Fibroblast of skin of left biceps (primary cell): ENCODE measurements around the gene FUT8.

ENCODE experiments used
- DNase-seq, 2 experiments: peaks; one replicate each; pipeline ENCODE4 v3.0.0-alpha.2; 2013; ENCODE audit warnings: low read depth in 2 of 2

The FUT8 gene

GRCh38 chr14:65491274-65491673 lies 78.7 kb downstream of the FUT8 start:
- no peak for DNase-seq

DNA sequence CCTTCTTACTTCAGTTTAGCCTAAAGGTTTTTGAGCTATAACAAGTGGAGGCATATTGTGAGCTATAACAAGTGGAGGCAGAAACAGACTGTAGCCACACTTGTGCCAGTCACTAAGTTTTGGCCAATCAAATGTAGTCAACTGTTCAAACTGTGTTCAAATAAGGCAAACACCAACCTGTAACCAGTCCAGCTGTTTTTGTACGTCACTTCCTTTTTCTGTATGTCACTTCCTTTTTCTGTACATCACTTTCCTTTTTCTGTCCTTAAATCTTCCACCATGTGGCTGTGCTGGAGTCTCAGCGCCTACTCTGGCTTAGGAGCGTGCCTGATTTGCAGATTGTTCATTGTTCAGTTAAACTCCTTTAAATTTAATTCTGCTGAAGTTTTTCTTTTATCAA lies 79.7 kb downstream of the FUT8 start:
- no peak for DNase-seq

GRCh38 chr14:65495196-65495595 lies 82.7 kb downstream of the FUT8 start:
- no peak for DNase-seq

DNA sequence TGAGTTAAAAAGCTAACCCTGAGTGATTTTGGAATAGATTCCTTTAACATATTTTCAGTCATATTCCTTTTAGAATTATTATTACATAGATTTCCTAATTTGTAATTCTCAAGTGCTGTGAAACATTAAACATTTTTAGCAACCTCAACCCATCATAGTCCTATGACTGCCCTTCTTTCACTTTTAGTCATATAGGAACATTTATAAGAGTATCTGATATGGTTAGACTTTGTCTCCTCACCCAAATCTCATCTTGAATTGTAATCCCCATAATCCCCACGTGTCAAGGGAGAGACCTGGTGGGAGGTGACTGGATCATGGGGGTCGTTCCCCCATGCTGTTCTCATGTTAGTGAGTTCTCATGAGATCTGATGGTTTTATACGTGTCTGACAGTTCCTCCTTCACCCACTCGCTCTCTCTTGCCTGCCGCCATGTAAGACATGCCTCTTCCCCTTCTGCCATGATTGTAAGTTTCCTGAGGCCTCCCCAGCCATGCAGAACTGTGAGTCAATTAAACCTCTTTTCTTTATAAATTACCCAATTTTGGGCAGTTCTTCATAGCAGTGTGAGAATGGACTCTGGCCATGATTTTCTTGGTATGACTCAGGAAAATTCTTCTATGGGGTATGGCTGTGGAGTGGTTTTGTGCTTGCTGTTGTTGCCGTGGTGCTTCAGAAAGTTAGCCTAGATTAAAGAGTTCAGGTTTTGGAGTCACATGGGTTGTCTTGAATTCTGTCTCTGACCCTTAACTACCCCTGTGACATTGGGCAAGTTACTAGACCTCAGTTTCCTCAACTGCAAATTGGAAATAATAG lies 83.9 kb downstream of the FUT8 start:
- no peak for DNase-seq

DNA sequence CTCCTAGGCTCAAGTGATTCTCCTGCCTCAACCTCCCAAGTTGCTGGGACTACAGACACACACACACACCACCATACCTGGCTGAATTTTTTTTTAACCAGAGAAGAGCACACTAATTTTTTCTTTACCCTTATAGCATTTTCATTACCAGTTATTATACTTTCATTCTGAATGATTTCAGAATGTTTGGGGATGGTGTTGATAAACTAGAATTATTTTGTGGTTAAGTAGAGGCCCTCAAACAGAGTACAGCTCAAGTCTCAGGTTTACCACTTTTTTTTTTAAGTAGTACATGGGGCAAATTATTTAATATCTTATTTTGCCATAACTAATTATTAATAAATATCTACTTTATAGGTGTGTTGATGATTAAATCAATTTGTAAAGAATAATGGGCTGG lies 86.6 kb downstream of the FUT8 start:
- DNase-seq = no peak

DNA sequence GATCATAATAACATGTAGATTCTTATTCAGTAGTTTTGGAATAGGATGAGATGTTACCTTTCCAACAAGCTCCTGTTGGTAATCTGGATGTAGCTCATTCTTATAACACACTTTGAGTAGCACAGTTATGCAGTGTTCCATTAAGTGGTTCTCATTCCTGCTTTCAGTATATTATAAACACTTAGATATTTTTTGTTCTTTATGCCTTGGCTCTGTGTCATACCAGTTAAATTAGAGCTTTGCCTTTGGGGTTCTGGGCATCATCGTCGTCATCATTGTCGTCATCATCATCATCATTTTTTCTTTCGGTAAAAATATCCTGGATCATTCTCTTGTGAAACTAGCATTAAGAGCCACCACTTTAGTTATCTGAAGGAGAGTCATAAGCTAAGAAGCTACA lies 87.5 kb downstream of the FUT8 start:
- DNase-seq = no peak

DNA sequence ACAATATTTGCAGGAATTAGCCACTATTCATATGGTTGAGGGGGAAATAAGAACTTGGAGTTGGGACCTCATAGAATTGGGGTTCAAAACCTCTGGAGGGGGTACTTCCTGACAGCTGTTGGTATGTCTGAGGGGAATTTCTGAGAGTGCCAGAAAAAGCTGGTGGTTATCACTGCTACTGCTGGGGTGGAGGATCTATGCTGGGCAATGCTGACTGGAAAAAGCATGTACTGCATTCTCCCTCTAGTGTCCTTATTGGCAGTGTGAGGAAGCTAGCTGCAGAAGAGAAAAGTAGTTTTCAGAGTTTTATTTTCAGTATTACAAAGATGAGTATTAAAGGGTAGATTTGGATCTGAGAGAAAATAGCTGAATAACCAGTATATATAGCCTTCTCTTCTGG lies 88.8 kb downstream of the FUT8 start:
- DNase-seq = no peak

DNA sequence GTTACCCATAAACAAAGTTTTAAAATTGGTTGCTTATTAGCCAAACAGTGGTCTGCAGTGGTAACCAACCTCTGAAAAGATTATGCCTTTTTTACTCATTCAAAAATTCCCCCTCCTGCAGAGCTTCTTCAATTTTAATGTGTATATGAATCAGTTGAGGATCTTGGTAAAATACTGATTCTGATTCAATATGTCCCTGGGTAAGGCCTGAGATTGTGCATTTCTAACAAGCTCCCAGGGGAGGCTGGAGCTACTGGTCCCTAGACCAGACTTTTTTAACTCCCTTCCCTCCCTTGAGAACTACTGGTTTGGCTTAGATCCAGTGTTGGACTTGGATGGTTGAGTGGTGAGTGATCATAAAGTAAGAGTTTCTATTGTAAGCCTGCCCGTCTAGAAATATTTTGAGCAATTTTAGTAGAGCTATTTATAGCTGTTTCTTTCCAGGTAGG lies 90.2 kb downstream of the FUT8 start:
- peak; percentile 36 to 44 for DNase-seq

DNA sequence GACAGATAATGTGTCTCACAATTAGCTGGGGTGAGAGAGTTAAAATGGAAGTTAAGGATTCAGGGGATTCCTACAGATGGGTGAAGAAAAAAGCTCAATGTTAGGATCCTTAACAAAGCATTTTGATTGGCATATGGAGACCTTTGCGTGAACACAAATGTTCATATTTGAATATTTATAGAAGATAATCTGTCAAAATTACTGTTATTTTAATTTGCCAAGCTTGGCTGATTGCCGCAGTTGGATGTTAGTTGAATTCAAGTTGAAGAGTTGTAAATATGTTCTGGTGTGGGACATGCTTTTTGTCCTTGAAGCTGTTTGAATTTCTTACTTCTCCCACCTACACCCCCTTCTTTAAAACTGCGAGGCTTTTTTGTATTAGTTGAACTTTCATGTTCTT lies 91.2 kb downstream of the FUT8 start:
- DNase-seq = no peak

DNA sequence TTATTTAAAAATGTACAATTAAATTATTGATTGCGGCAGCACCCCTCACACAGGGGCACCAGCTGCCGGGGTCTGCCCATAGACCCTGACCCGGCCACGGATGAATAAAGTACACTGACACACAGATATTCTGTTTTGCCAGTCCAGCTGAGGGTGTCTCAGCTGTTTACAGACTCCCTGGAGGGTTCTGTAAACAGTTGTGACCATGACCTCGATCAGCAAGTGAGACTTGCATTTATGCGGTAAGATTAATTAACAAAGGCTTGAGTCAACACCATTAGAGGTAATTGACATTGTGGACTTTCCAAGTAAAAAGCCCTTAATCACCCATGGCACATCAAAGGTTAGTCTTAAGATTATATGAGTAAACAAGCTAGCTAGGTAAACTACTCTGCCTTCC lies 94.3 kb downstream of the FUT8 start:
- DNase-seq = no peak

DNA sequence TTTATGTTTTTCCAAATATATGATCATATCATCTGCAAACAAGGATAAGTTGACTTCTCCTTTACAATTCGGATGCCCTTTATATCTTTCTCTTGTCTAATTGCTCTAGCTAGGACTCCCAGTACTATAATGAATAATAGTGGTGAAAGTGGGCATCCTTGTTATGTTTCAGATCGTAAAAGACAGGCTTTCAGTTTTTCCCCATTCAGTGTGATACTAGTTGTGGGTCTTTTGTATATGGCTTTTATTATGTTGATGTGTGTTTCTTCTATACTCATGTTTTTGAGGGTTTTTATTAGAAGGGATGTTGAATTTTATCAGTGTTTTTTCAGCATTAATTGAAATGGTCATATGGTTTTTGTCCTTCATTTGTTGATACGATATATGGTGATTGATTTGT lies 97.3 kb downstream of the FUT8 start:
- no peak for DNase-seq

GRCh38 chr14:65513671-65514070 lies 101.1 kb downstream of the FUT8 start:
- no peak for DNase-seq

DNA sequence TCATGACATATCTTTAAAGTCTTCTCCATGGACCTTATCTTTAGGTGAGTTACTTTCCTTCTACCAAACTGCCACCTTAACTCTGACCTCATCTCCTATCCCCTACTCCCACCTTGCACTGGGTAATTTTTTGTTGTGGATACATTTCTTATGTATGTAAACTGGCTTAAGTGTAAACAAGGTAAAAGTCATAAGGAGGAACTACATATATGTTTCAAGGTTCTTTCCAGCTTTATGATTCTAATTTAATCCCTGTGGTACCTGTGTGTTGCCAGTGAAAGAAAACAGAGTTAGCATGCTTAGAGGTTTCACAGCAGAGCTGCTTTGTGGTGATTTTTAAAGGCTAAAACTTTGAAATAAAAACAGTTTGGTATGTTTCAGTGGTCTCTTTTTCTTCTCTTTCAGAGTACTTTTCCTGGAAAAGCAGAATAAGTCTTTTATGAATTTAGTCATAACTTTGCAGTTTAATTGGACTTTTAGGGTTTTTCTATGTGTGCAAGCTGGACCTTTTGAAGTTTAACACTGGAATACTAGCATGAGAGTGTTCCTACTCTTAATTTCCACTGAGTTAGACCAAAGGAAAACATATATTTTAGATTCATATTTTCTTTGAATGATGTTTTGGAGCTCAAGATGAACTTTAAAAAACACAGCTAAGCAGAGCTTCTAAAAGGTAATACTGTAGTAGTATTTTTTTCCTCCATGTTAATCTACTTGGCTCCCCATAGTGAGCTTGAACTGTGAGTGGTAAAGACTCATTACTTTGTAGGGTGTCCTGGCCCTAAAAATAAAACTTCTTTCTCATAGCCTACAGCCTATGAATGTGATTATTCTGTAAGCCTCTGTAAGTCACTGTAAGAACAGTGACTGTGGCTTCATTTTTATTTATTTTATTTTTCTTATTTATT lies 105.4 kb downstream of the FUT8 start:
- no peak for DNase-seq

- no peak for DNase-seq
Observed at GRCh38 chr14:65528069-65528468, 115.5 kb downstream of the FUT8 start.

DNA sequence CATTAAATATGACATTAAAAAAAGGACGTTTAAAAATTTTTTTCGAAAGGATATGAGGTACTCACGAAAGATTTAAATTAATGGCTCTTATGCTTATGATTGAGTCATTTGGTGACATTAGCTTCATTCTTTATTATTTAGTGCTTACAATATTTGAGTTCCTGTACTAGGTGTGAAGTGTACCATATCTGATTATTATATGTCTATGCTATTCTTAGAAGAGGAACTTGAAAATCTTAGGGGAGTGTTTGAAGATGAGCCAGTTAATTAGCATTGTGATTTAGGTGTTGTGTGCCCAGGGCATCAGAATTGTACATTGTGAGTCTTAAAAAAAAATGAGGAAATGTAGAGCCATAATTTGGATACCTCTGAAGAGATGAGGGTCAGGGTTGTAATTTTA lies 118.6 kb downstream of the FUT8 start:
- DNase-seq = no peak

- no peak for DNase-seq
Observed at GRCh38 chr14:65533736-65534404, 121.3 kb downstream of the FUT8 start.

DNA sequence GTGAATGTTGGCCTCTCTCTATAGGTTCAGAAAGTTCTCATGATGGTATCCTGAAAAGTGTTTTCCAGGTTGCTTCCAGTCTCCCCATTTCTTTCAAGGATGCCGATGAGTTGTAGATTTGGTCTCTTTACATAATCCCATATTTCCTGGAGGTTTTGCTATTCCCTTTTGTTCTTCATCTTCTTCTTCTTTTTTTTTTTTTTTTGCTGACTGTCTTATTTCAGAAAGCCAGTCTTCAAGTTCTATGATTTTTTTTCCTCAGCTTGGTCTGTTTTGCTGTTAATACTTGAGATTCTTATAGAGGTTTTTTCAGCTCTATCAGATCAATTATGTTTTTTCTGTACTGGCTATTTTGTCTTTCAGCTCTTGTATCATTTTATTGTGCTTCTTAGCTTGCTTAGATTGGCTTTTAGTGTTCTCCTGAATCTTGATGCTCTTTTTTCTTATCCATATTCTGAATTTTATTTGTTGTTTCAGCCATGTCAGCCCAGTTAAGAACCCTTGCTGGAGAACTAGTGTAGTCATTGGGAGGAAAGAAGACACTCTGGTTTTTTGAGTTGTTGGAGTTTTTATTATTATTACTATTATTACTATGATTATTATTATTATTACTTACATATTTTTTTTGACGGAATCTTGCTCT lies 124.4 kb downstream of the FUT8 start:
- no peak for DNase-seq

GRCh38 chr14:65548878-65549277 lies 136.3 kb downstream of the FUT8 start:
- no peak for DNase-seq

DNA sequence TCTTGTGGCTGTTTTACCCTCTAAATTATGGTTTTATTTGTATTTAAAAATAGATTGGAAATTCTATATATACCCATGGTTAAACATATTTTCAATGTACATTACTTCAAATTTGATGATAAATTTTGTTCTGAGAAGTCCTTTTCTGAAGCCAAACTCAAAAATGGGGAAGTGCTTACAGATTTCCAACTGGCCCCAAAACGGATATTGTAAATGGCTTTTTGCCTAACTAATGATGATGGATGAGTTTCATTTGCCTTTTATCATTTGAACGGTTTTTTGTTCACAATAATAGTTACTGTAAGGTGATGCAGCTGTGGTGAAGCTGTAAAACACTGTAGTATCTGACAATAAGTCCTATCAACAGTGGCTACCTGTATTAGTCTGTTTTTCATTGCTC lies 136.9 kb downstream of the FUT8 start:
- DNase-seq = no peak

GRCh38 chr14:65550779-65551643 lies 138.5 kb downstream of the FUT8 start:
- no peak for DNase-seq

DNA sequence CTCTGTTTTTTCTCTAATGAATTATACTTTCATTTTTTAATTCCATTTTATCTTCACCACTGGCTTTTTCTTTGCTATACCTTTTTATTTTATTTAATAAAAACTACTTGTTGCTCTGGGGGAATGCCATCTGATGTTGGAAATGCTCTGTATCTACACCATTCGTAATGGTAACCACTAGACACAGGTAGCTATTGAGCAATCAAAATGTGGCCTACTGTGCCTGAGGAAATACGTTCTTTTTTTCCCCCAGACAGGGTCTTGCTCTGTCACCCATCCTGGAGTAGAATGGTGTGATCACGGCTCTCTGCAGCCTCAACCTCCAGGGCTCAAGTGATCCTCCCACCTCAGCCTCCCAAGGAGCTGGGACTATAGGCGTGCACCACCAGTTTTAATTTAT lies 140.2 kb downstream of the FUT8 start:
- DNase-seq = no peak
